HG03280 (cell line): ENCODE data around the gene IRX3.
"Not testable (repeated sequence)": the region's sequence is repeated elsewhere in the genome, so short reads cannot be mapped to it uniquely, and the experiment has no call there.

ENCODE experiments used
- ATAC-seq: cut with Tn5 transposase; IDR thresholded peaks from one replicate; pipeline ENCODE4 v1.9.1; 2021; ENCODE audit warnings: mild to moderate bottlenecking, moderate library complexity; ENCODE audit not compliant: unreplicated experiment

Gene IRX3

GRCh38 chr16:54280751-54281150 lies 5.8 kb downstream of the IRX3 start:
- ATAC-seq = no peak

GRCh38 chr16:54277845-54278703 lies 8.5 kb downstream of the IRX3 start:
- no peak for ATAC-seq

GRCh38 chr16:54275956-54276355 lies 10.6 kb downstream of the IRX3 start:
- ATAC-seq = no peak

GRCh38 chr16:54273566-54273965 lies 13.0 kb downstream of the IRX3 start:
- no peak for ATAC-seq

- ATAC-seq = no peak
These were observed 15.9 kb downstream of the IRX3 start for GRCh38 chr16:54270711-54271110.

- ATAC-seq = no peak
These were observed 17.1 kb downstream of the IRX3 start for GRCh38 chr16:54269461-54269860.

- ATAC-seq = no peak
These were observed 17.8 kb downstream of the IRX3 start for GRCh38 chr16:54268766-54269165.

- ATAC-seq = no peak
These were observed 18.2 kb downstream of the IRX3 start for GRCh38 chr16:54268340-54268739.

GRCh38 chr16:54266363-54266955 lies 20.1 kb downstream of the IRX3 start:
- ATAC-seq = no peak

GRCh38 chr16:54265575-54266107 lies 20.9 kb downstream of the IRX3 start:
- ATAC-seq = no peak

GRCh38 chr16:54253118-54253517 lies 33.5 kb downstream of the IRX3 start:
- no peak for ATAC-seq

GRCh38 chr16:54248863-54249710 lies 37.5 kb downstream of the IRX3 start:
- no peak for ATAC-seq

- ATAC-seq = not testable (repeated sequence)
These were observed 38.9 kb downstream of the IRX3 start for GRCh38 chr16:54247705-54248104.

- ATAC-seq = no peak
These were observed 40.1 kb downstream of the IRX3 start for GRCh38 chr16:54246454-54246821.

- no peak for ATAC-seq
These were observed 40.7 kb downstream of the IRX3 start for GRCh38 chr16:54245788-54246453.

- ATAC-seq = no peak
These were observed 42.3 kb downstream of the IRX3 start for GRCh38 chr16:54244061-54244886.

GRCh38 chr16:54243202-54243601 lies 43.4 kb downstream of the IRX3 start:
- no peak for ATAC-seq

- ATAC-seq = no peak
These were observed 44.4 kb downstream of the IRX3 start for GRCh38 chr16:54242199-54242598.

- ATAC-seq = no peak
These were observed 45.1 kb downstream of the IRX3 start for GRCh38 chr16:54241525-54241924.
